ENCODE results near the gene SYCP3. TPM values are rescaled to one million over a fixed set of nuclear protein-coding genes. Genes with fewer than 3 reads are reported as not detected.
A peak's percentile ranks its signal among the peaks of the same experiment; 100 is the strongest.

Gene SYCP3
- total and polyA plus RNA-seq, 12 donors = 0.07 to 0.22 (median 0.18) TPM; not detected in 9

DNA sequence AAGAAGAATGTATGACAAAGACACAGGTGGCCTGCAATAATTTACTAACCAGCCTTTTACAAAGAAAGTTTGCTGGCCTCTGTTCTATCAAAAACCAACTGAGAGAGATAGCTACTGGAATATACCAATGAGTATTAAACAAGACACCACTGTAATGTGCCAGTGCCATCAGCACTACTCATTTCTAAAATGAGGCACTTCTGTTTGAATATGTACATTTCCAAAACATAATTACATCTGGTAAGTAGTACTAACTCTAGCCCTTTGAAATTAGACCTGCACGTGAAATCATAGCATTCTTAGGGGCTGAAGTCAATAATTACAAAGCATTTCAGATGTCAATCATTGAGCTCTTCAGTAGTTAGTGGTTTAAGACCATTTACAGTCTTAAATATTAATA, 6.9 kb upstream of the SYCP3 start:
- Histone ChIP-seq H3K27me3 (no peaks in the 10 kb centered on the region), H3K4me1 (peaks cover 0 to 2% (median 0%) of the 10 kb centered on the region in 9 donors), H3K9me3 (no peaks in the 10 kb centered on the region), H3K27ac (no peak overlapping the region), H3K36me3 (peaks cover 0 to 98% (median 39%) of the 10 kb centered on the region in 9 donors), H3K4me3 (no peak overlapping the region)
- DNase-seq = no peak
- 85 to 88% methylated on average over 1 of the region's 1 CpG for WGBS, 2 donors
- TF ChIP-seq, protein P1, sequence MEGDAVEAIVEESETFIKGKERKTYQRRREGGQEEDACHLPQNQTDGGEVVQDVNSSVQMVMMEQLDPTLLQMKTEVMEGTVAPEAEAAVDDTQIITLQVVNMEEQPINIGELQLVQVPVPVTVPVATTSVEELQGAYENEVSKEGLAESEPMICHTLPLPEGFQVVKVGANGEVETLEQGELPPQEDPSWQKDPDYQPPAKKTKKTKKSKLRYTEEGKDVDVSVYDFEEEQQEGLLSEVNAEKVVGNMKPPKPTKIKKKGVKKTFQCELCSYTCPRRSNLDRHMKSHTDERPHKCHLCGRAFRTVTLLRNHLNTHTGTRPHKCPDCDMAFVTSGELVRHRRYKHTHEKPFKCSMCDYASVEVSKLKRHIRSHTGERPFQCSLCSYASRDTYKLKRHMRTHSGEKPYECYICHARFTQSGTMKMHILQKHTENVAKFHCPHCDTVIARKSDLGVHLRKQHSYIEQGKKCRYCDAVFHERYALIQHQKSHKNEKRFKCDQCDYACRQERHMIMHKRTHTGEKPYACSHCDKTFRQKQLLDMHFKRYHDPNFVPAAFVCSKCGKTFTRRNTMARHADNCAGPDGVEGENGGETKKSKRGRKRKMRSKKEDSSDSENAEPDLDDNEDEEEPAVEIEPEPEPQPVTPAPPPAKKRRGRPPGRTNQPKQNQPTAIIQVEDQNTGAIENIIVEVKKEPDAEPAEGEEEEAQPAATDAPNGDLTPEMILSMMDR (IDR thresholded peaks at IDR 0.05) = no peak
- intact Hi-C loops (cut with DNase I) = loop anchor here in 1 of 10 donors (10.0 kb wide), 1 partner anchor 331 kb away; no protein-coding TSS in a partner anchor
- ATAC-seq = no peak

DNA sequence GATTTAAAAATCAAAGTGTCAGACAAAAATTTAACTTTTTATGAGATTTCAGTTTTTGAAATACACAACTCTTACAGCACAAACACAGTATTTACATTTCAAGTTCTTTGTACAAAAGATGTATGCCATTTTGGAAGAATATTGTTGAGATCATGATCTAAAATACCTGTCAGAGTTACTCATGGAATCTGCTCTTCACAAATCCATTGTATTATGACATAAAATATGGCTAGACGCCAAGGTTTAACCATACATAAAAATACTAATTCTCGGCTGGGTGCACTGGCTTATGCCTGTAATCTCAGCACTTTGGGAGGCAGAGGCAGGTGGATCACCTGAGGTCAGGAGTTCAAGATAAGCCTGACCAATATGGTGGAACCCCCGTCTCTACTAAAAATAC, 6.2 kb upstream of the SYCP3 start:
- DNase-seq (no peak), ATAC-seq (no peak)
- intact Hi-C loops (cut with DNase I) = loop anchor here in 1 of 10 donors (10.0 kb wide), 1 partner anchor 331 kb away; no protein-coding TSS in a partner anchor
- Histone ChIP-seq H3K9me3 (no peaks in the 10 kb centered on the region), H3K4me3 (no peak overlapping the region), H3K27ac (no peak overlapping the region), H3K27me3 (no peaks in the 10 kb centered on the region), H3K36me3 (peaks cover 0 to 99% (median 34%) of the 10 kb centered on the region in 9 donors), H3K4me1 (peaks cover 0 to 2% (median 0%) of the 10 kb centered on the region in 9 donors)
- WGBS, 2 donors = 86 to 87% methylated on average over 3 of the region's 3 CpGs
- TF ChIP-seq, protein P1 (IDR thresholded peaks at IDR 0.05) = no peak

DNA sequence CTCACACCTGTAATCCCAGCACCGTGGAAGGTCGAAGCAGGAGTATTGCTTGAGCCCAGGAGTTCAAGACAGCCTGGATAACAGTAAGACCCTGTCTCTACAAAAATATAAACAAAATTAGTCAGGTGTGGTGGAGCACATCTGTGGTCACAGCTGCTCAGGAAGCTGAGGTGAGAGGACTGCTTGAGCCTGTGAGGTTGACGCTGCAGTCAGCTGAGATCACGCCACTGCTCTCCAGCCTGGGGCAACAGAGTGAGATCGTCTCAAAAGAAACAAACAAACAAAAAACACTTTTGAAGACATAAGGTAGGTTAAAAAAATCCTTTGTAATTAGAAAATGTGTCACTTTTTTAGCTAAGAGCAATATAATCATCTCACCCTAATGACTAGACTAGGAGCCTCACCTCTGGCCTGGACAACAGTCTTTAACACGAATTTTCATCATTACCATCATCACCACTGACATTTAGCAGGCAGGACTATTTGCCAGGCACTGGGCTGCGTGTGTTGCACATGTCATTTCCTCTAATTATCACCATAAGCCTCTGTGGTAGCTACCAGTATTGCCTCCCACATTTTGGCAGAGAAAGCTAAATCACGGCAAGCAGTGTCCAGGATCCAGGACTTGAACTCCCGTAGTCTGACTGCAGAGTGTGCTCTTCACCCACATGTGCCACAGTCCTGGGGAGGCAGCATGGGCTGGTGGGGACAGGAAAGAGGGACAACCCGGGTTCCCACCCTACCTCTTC, 4.6 kb upstream of the SYCP3 start:
- no peak overlapping the region for H3K4me3 ChIP-seq
- TF ChIP-seq, protein P1 (IDR thresholded peaks at IDR 0.05) = no peak
- intact Hi-C loops (cut with DNase I) = loop anchor here in 1 of 10 donors (10.0 kb wide), 1 partner anchor 329 kb away; no protein-coding TSS in a partner anchor
- peaks cover 0 to 98% (median 33%) of the 10 kb centered on the region in 9 donors for H3K36me3 ChIP-seq
- H3K27ac ChIP-seq = peak overlapping the region in 2 of 10 donors; percentile 3 to 24
- H3K9me3 ChIP-seq = no peaks in the 10 kb centered on the region
- H3K27me3 ChIP-seq = no peaks in the 10 kb centered on the region
- DNase-seq (no peak), ATAC-seq (peak in 3 of 8 donors; percentile 20 to 37 (median 24))
- peaks cover 0 to 2% (median 0%) of the 10 kb centered on the region in 9 donors for H3K4me1 ChIP-seq
- 74 to 80% methylated on average over 10 of the region's 10 CpGs for WGBS, 2 donors

DNA sequence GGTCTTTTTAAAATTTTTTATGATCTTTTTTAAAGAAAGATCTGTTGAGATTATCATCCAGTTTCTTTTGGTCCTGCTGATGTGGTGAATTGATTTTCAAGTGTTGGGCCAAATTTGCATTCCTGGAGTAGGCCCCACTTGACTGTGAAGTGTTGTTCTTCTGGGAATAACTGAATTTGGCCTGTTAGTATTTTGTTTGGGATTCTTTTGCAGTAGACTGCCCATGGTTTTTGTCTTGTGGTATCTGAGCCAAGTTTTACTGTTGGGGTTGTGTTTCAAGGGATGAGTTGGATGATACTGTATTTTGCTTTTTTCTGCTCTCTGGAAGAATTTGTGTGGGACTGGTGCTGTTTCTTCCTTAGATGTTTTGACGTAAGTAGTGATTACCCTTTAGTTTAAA, 4.0 kb upstream of the SYCP3 start:
- TF ChIP-seq, protein P1 (IDR thresholded peaks at IDR 0.05) = no peak
- H3K9me3 ChIP-seq = no peaks in the 10 kb centered on the region
- H3K4me1 ChIP-seq = peaks cover 0 to 2% (median 0%) of the 10 kb centered on the region in 9 donors
- DNase-seq (no peak), ATAC-seq (no peak)
- intact Hi-C loops (cut with DNase I) = loop anchor here in 1 of 10 donors (10.0 kb wide), 1 partner anchor 328 kb away; no protein-coding TSS in a partner anchor
- H3K27me3 ChIP-seq = no peaks in the 10 kb centered on the region
- H3K27ac ChIP-seq = peak overlapping the region in 1 of 10 donors; percentile 24
- no peak overlapping the region for H3K4me3 ChIP-seq
- 76 to 88% methylated on average over 1 of the region's 1 CpG for WGBS, 2 donors
- peaks cover 0 to 98% (median 31%) of the 10 kb centered on the region in 9 donors for H3K36me3 ChIP-seq
